ENCODE data around the gene TARS3.

TARS3 gene

GRCh38 chr15:101727186-101727585, 2.9 kb upstream of the TARS3 start:
- Histone ChIP-seq H3K79me1 (ENCODE audit: low read depth, low read length) (no peaks in the 10 kb centered on the region), H3K18ac (ENCODE audit: low read length) (no peak overlapping the region), H2BK5ac (ENCODE audit: low read length) (no peak overlapping the region), H2AFZ (ENCODE audit: low read length) (no peak overlapping the region), H3K9me3 (replicated peaks in 1 of 2; ENCODE audit: control insufficient read depth in 2 of 2, insufficient read depth in 1 of 2, low read depth in 1 of 2, low read length in 2 of 2) (no peaks in the 10 kb centered on the region), H3K4me3 (ENCODE audit: low read length in 2 of 2) (no peak overlapping the region), H2BK15ac (ENCODE audit: low read length) (no peak overlapping the region), H3K27ac (replicated peaks; ENCODE audit: low read length) (no peak overlapping the region), H4K8ac (ENCODE audit: low read depth, low read length) (no peak overlapping the region), H3K4ac (ENCODE audit: low read length) (no peak overlapping the region), H3K14ac (ENCODE audit: low read length) (no peak overlapping the region), H3K4me1 (ENCODE audit: control insufficient read depth in 2 of 2, insufficient read depth in 1 of 2, low read depth in 1 of 2, low read length in 2 of 2) (peaks cover 2 to 3% of the 10 kb centered on the region in 2 donors), H2BK120ac (ENCODE audit: low read depth, low read length) (no peak overlapping the region), H3K23ac (ENCODE audit: low read depth, low read length, poor library complexity) (no peak overlapping the region), H4K91ac (ENCODE audit: low read depth, low read length, poor library complexity) (no peak overlapping the region), H3K27me3 (ENCODE audit: control insufficient read depth in 3 of 3, insufficient read depth in 3 of 3, low read depth in 1 of 3, low read length in 3 of 3) (peaks cover 0 to 2% (median 0%) of the 10 kb centered on the region in 3 experiments), H2BK12ac (ENCODE audit: low read length) (no peak overlapping the region), H2AK5ac (ENCODE audit: low read depth, low read length) (no peak overlapping the region), H3K4me2 (ENCODE audit: insufficient read depth, low read length, poor library complexity, severe bottlenecking) (no peak overlapping the region), H3K36me3 (replicated peaks in 1 of 2; ENCODE audit: control insufficient read depth in 2 of 2, insufficient read depth in 2 of 2, low read length in 2 of 2) (peaks cover 0 to 1% of the 10 kb centered on the region in 2 donors), H3K9ac (ENCODE audit: low read depth, low read length, poor library complexity) (no peak overlapping the region)
- no CpG with 5 or more reads among the region's 1 CpG for WGBS, 2 donors (ENCODE audit: extremely low coverage in 2 of 2, insufficient read length in 2 of 2, insufficient replicate concordance in 1 of 2)
- no peak for DNase-seq (ENCODE audit: low spot score)

GRCh38 chr15:101725073-101725472, 800 bp upstream of the TARS3 start:
- Histone ChIP-seq H3K4me3 (ENCODE audit: low read length in 2 of 2) (no peak overlapping the region), H3K9ac (ENCODE audit: low read depth, low read length, poor library complexity) (no peak overlapping the region), H2AK5ac (ENCODE audit: low read depth, low read length) (no peak overlapping the region), H2BK120ac (ENCODE audit: low read depth, low read length) (no peak overlapping the region), H3K4me1 (ENCODE audit: control insufficient read depth in 2 of 2, insufficient read depth in 1 of 2, low read depth in 1 of 2, low read length in 2 of 2) (peaks cover 2 to 3% of the 10 kb centered on the region in 2 donors), H4K91ac (ENCODE audit: low read depth, low read length, poor library complexity) (no peak overlapping the region), H3K27ac (replicated peaks; ENCODE audit: low read length) (no peak overlapping the region), H2BK12ac (ENCODE audit: low read length) (no peak overlapping the region), H3K23ac (ENCODE audit: low read depth, low read length, poor library complexity) (no peak overlapping the region), H3K36me3 (replicated peaks in 1 of 2; ENCODE audit: control insufficient read depth in 2 of 2, insufficient read depth in 2 of 2, low read length in 2 of 2) (peaks cover 3 to 22% of the 10 kb centered on the region in 2 donors), H3K27me3 (ENCODE audit: control insufficient read depth in 3 of 3, insufficient read depth in 3 of 3, low read depth in 1 of 3, low read length in 3 of 3) (no peaks in the 10 kb centered on the region), H3K4me2 (ENCODE audit: insufficient read depth, low read length, poor library complexity, severe bottlenecking) (no peak overlapping the region), H2BK5ac (ENCODE audit: low read length) (no peak overlapping the region), H3K4ac (ENCODE audit: low read length) (no peak overlapping the region), H3K9me3 (replicated peaks in 1 of 2; ENCODE audit: control insufficient read depth in 2 of 2, insufficient read depth in 1 of 2, low read depth in 1 of 2, low read length in 2 of 2) (no peaks in the 10 kb centered on the region), H3K18ac (ENCODE audit: low read length) (no peak overlapping the region), H3K14ac (ENCODE audit: low read length) (no peak overlapping the region), H4K8ac (ENCODE audit: low read depth, low read length) (no peak overlapping the region), H3K79me1 (ENCODE audit: low read depth, low read length) (no peaks in the 10 kb centered on the region), H2BK15ac (ENCODE audit: low read length) (no peak overlapping the region), H2AFZ (ENCODE audit: low read length) (peak overlapping the region; percentile 84)
- DNase-seq (ENCODE audit: low spot score): no peak
- no CpG with 5 or more reads among the region's 2 CpGs for WGBS, 2 donors (ENCODE audit: extremely low coverage in 2 of 2, insufficient read length in 2 of 2, insufficient replicate concordance in 1 of 2)

GRCh38 chr15:101724675-101725005, 367 bp upstream of the TARS3 start:
- Histone ChIP-seq H4K91ac (ENCODE audit: low read depth, low read length, poor library complexity) (no peak overlapping the region), H2AK5ac (ENCODE audit: low read depth, low read length) (no peak overlapping the region), H3K27me3 (ENCODE audit: control insufficient read depth in 3 of 3, insufficient read depth in 3 of 3, low read depth in 1 of 3, low read length in 3 of 3) (no peaks in the 10 kb centered on the region), H4K8ac (ENCODE audit: low read depth, low read length) (no peak overlapping the region), H2BK120ac (ENCODE audit: low read depth, low read length) (no peak overlapping the region), H3K18ac (ENCODE audit: low read length) (no peak overlapping the region), H3K27ac (replicated peaks; ENCODE audit: low read length) (no peak overlapping the region), H2BK12ac (ENCODE audit: low read length) (no peak overlapping the region), H2BK15ac (ENCODE audit: low read length) (no peak overlapping the region), H3K9ac (ENCODE audit: low read depth, low read length, poor library complexity) (no peak overlapping the region), H2BK5ac (ENCODE audit: low read length) (no peak overlapping the region), H3K4me3 (ENCODE audit: low read length in 2 of 2) (peak overlapping the region in 1 of 2 donors; percentile 28), H3K23ac (ENCODE audit: low read depth, low read length, poor library complexity) (no peak overlapping the region), H3K36me3 (replicated peaks in 1 of 2; ENCODE audit: control insufficient read depth in 2 of 2, insufficient read depth in 2 of 2, low read length in 2 of 2) (peaks cover 3 to 26% of the 10 kb centered on the region in 2 donors), H3K79me1 (ENCODE audit: low read depth, low read length) (no peaks in the 10 kb centered on the region), H2AFZ (ENCODE audit: low read length) (peak overlapping the region; percentile 84), H3K14ac (ENCODE audit: low read length) (no peak overlapping the region), H3K4me2 (ENCODE audit: insufficient read depth, low read length, poor library complexity, severe bottlenecking) (peak overlapping the region; percentile 32), H3K4me1 (ENCODE audit: control insufficient read depth in 2 of 2, insufficient read depth in 1 of 2, low read depth in 1 of 2, low read length in 2 of 2) (peaks cover 2 to 3% of the 10 kb centered on the region in 2 donors), H3K9me3 (replicated peaks in 1 of 2; ENCODE audit: control insufficient read depth in 2 of 2, insufficient read depth in 1 of 2, low read depth in 1 of 2, low read length in 2 of 2) (no peaks in the 10 kb centered on the region), H3K4ac (ENCODE audit: low read length) (no peak overlapping the region)
- DNase-seq (ENCODE audit: low spot score): no peak
- WGBS, 2 donors (ENCODE audit: extremely low coverage in 2 of 2, insufficient read length in 2 of 2, insufficient replicate concordance in 1 of 2): no CpG with 5 or more reads among the region's 8 CpGs

- DNase-seq (ENCODE audit: low spot score): no peak
- H2BK15ac ChIP-seq (ENCODE audit: low read length): no peak overlapping the region
- no peak overlapping the region for H2BK12ac ChIP-seq (ENCODE audit: low read length)
- H2AK5ac ChIP-seq (ENCODE audit: low read depth, low read length): no peak overlapping the region
- H3K79me1 ChIP-seq (ENCODE audit: low read depth, low read length): no peaks in the 10 kb centered on the region
- no peak overlapping the region for H3K27ac ChIP-seq (replicated peaks; ENCODE audit: low read length)
- H4K91ac ChIP-seq (ENCODE audit: low read depth, low read length, poor library complexity): no peak overlapping the region
- no peaks in the 10 kb centered on the region for H3K9me3 ChIP-seq (replicated peaks in 1 of 2; ENCODE audit: control insufficient read depth in 2 of 2, insufficient read depth in 1 of 2, low read depth in 1 of 2, low read length in 2 of 2)
- H3K18ac ChIP-seq (ENCODE audit: low read length): no peak overlapping the region
- H3K23ac ChIP-seq (ENCODE audit: low read depth, low read length, poor library complexity): peak overlapping the region; percentile 96
- H3K27me3 ChIP-seq (ENCODE audit: control insufficient read depth in 3 of 3, insufficient read depth in 3 of 3, low read depth in 1 of 3, low read length in 3 of 3): no peaks in the 10 kb centered on the region
- no CpG with 5 or more reads among the region's 8 CpGs for WGBS, 2 donors (ENCODE audit: extremely low coverage in 2 of 2, insufficient read length in 2 of 2, insufficient replicate concordance in 1 of 2)
- peak overlapping the region; percentile 95 for H2BK5ac ChIP-seq (ENCODE audit: low read length)
- no peak overlapping the region for H2BK120ac ChIP-seq (ENCODE audit: low read depth, low read length)
- no peak overlapping the region for H3K14ac ChIP-seq (ENCODE audit: low read length)
- H3K9ac ChIP-seq (ENCODE audit: low read depth, low read length, poor library complexity): no peak overlapping the region
- H4K8ac ChIP-seq (ENCODE audit: low read depth, low read length): no peak overlapping the region
- H2AFZ ChIP-seq (ENCODE audit: low read length): peak overlapping the region; percentile 98
- H3K4ac ChIP-seq (ENCODE audit: low read length): no peak overlapping the region
- H3K4me1 ChIP-seq (ENCODE audit: control insufficient read depth in 2 of 2, insufficient read depth in 1 of 2, low read depth in 1 of 2, low read length in 2 of 2): peaks cover 3 to 8% of the 10 kb centered on the region in 2 donors
- peaks cover 3 to 38% of the 10 kb centered on the region in 2 donors for H3K36me3 ChIP-seq (replicated peaks in 1 of 2; ENCODE audit: control insufficient read depth in 2 of 2, insufficient read depth in 2 of 2, low read length in 2 of 2)
- H3K4me2 ChIP-seq (ENCODE audit: insufficient read depth, low read length, poor library complexity, severe bottlenecking): peak overlapping the region; percentile 56
- H3K4me3 ChIP-seq (ENCODE audit: low read length in 2 of 2): peak overlapping the region; percentile 84 to 100
Measured at GRCh38 chr15:101723171-101723873, 951 bp downstream of the TARS3 start.
